EH (cell line): ENCODE results near the gene PTPRC.

Source experiments
- DNase-seq: peaks from one replicate; pipeline ENCODE4 v3.0.0-alpha.2; 2015; ENCODE audit warnings: low read depth

PTPRC gene

GRCh38 chr1:198761859-198762616 lies 123.2 kb downstream of the PTPRC start:
- no peak for DNase-seq

- peak; percentile 60 for DNase-seq
Measured at GRCh38 chr1:198763298-198763714, 124.5 kb downstream of the PTPRC start.

GRCh38 chr1:198764748-198765147 lies 125.9 kb downstream of the PTPRC start:
- peak; percentile 31 for DNase-seq

GRCh38 chr1:198765416-198765815 lies 126.6 kb downstream of the PTPRC start:
- no peak for DNase-seq

- DNase-seq: peak; percentile 38
Measured at GRCh38 chr1:198771563-198772153, 132.8 kb downstream of the PTPRC start.

- DNase-seq: no peak
Measured at GRCh38 chr1:198772626-198773025, 133.8 kb downstream of the PTPRC start.

GRCh38 chr1:198773030-198773429 lies 134.2 kb downstream of the PTPRC start:
- no peak for DNase-seq

- no peak for DNase-seq
Measured at GRCh38 chr1:198773523-198773922, 134.7 kb downstream of the PTPRC start.

GRCh38 chr1:198774421-198774820 lies 135.6 kb downstream of the PTPRC start:
- DNase-seq: no peak

GRCh38 chr1:198775606-198776005 lies 136.8 kb downstream of the PTPRC start:
- peak; percentile 29 for DNase-seq

GRCh38 chr1:198776602-198777029 lies 137.8 kb downstream of the PTPRC start:
- peak; percentile 99 for DNase-seq

GRCh38 chr1:198778049-198778448 lies 139.2 kb downstream of the PTPRC start:
- peak; percentile 9 for DNase-seq

GRCh38 chr1:198780376-198780775 lies 141.5 kb downstream of the PTPRC start:
- peak; percentile 53 for DNase-seq

- DNase-seq: peak; percentile 18
Measured at GRCh38 chr1:198788561-198789064, 149.8 kb downstream of the PTPRC start.

- DNase-seq: no peak
Measured at GRCh38 chr1:198793714-198794113, 154.9 kb downstream of the PTPRC start.

GRCh38 chr1:198794498-198794897 lies 155.7 kb downstream of the PTPRC start:
- DNase-seq: peak; percentile 76

- no peak for DNase-seq
Measured at GRCh38 chr1:198797656-198798055, 158.8 kb downstream of the PTPRC start.

GRCh38 chr1:198798923-198799386 lies 160.1 kb downstream of the PTPRC start:
- no peak for DNase-seq

- no peak for DNase-seq
Measured at GRCh38 chr1:198805498-198806151, 166.8 kb downstream of the PTPRC start.

- DNase-seq: no peak
Measured at GRCh38 chr1:198806861-198807260, 168.0 kb downstream of the PTPRC start.
